ENCODE data around the gene ANKS1B.

The ANKS1B gene

DNA sequence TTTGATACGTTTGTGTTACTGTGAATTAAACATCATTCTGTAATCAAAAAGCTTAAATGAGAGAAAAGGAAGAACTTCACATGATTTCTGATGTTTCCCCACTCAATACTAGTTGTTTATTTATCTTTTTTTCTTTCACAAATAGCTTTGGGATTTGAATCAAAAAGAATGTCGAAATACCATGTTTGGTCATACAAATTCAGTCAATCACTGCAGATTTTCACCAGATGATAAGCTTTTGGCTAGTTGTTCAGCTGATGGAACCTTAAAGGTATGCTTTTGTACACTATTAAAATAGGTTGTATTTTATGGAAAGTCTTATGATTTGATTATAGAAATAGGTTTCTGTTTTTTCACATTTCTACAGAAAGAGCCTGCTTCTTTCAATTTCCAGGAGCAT lies 1298.1 kb downstream of the ANKS1B start:
- DNase-seq, result no peak
